SK-N-SH (cell line): ENCODE results near the gene RFTN1. TPM values are rescaled to one million over a fixed set of nuclear protein-coding genes. Genes with fewer than 3 reads are reported as not detected.

Experiments
- CTCF ChIA-PET: fragments of 300-600, 350-600 bp; formaldehyde crosslinking; extraction: SDS; loops from one replicate; lab custom pipeline; 2021; lab: Yijun Ruan, JAX
- POLR2A ChIA-PET: fragments of 350-600 bp; sonication (Branson Sonifier 250); formaldehyde crosslinking; extraction: SDS; loops from one replicate; lab custom pipeline; 2020; ENCODE audit warnings: antibody characterized with exemption, inconsistent platforms; lab: Yijun Ruan, JAX
- DNase-seq: peaks from one replicate; pipeline ENCODE4 v3.0.0; 2012
- H2AFZ ChIP-seq: fragments of 200-600 bp; sonication (generic); 2 replicates; pipeline ENCODE4 v1.8.1; 2016; ENCODE audit warnings: antibody characterized with exemption, mild to moderate bottlenecking, low read depth
- H3F3A ChIP-seq: fragments of 200-600 bp; sonication (generic); replicated peaks from 2 replicates; pipeline ENCODE3; 2016; ENCODE audit warnings: antibody characterized with exemption, mild to moderate bottlenecking; ENCODE audit not compliant: insufficient read depth
- H3K27ac ChIP-seq, 2 experiments: fragments of 200-500 bp in 1 of 2; fragments of 200-600 bp in 1 of 2; sonication (Bioruptor generic) in 1 of 2; sonication (generic), shearing (Covaris generic) in 1 of 2; 2 replicates each; pipeline versions ENCODE4 v1.5.1 to v1.6.1; 2014 to 2016; ENCODE audit warnings: low read depth in 2 of 2, inconsistent platforms in 1 of 2, low read length in 1 of 2, mild to moderate bottlenecking in 1 of 2, mixed read lengths in 1 of 2
- H3K27me3 ChIP-seq: fragments of 200-600 bp; sonication (generic), shearing (Covaris generic); 2 replicates; pipeline ENCODE4 v1.6.1; 2016; ENCODE audit warnings: mixed run types; ENCODE audit not compliant: insufficient read depth
- H3K36me3 ChIP-seq, 2 experiments: fragments of 200-500 bp in 1 of 2; fragments of 200-600 bp in 1 of 2; sonication (Bioruptor generic) in 1 of 2; sonication (generic) in 1 of 2; replicated peaks in 1 of 2; 2 replicates each; pipeline versions ENCODE3 to v1.5.1; 2014 to 2016; ENCODE audit warnings: low read length in 1 of 2, mild to moderate bottlenecking in 1 of 2; ENCODE audit not compliant: insufficient read depth in 2 of 2, control insufficient read depth in 1 of 2
- H3K4me1 ChIP-seq, 2 experiments: fragments of 200-500 bp in 1 of 2; fragments of 200-600 bp in 1 of 2; sonication (Bioruptor generic) in 1 of 2; sonication (generic), shearing (Covaris generic) in 1 of 2; 2 replicates each; pipeline versions ENCODE4 v1.5.1 to v1.6.1; 2014 to 2016; ENCODE audit warnings: low read depth in 1 of 2, low read length in 1 of 2, mixed run types in 1 of 2; ENCODE audit not compliant: insufficient read depth in 2 of 2, control insufficient read depth in 1 of 2
- H3K4me2 ChIP-seq: fragments of 200-600 bp; sonication (generic), shearing (Covaris generic); 2 replicates; pipeline ENCODE4 v1.6.1; 2017; ENCODE audit warnings: mixed run types
- H3K4me3 ChIP-seq, 2 experiments: fragments of 200-500 bp in 1 of 2; fragments of 200-600 bp in 1 of 2; sonication (Bioruptor generic) in 1 of 2; sonication (generic), shearing (Covaris generic) in 1 of 2; 2 replicates each; pipeline versions ENCODE4 v1.5.1 to v1.8.1; 2014 to 2016; ENCODE audit warnings: low read depth in 2 of 2, inconsistent platforms in 1 of 2, low read length in 1 of 2, mild to moderate bottlenecking in 1 of 2, mixed read lengths in 1 of 2, moderate library complexity in 1 of 2
- H3K79me2 ChIP-seq: fragments of 200-600 bp; sonication (generic); 2 replicates; pipeline ENCODE4 v1.8.1; 2017; ENCODE audit warnings: mild to moderate bottlenecking; ENCODE audit not compliant: insufficient read depth
- H3K9ac ChIP-seq: fragments of 200-600 bp; sonication (generic); 2 replicates; pipeline ENCODE4 v1.6.1; 2017; ENCODE audit warnings: mixed run types
- H3K9me2 ChIP-seq: fragments of 200-600 bp; sonication (generic); 2 replicates; pipeline ENCODE4 v1.6.1; 2017; ENCODE audit warnings: mixed run types
- H3K9me3 ChIP-seq: fragments of 200-600 bp; sonication (generic); 2 replicates; pipeline ENCODE4 v1.6.1; 2017; ENCODE audit warnings: mixed run types, mild to moderate bottlenecking, moderate library complexity
- H4K20me1 ChIP-seq: fragments of 200-600 bp; sonication (generic); 2 replicates; pipeline ENCODE4 v1.6.1; 2017; ENCODE audit warnings: mild to moderate bottlenecking, mixed run types; ENCODE audit not compliant: insufficient read depth
- EP300 ChIP-seq, 2 experiments: IDR thresholded peaks; 2 replicates each; pipeline versions ENCODE4 v1.4.0 to v1.6.1; 2012; ENCODE audit warnings: borderline replicate concordance in 1 of 2, low read depth in 1 of 2, low read length in 1 of 2
- FOSL2 ChIP-seq: IDR thresholded peaks from 2 replicates; pipeline ENCODE4 v1.4.0; 2012; ENCODE audit warnings: low read depth, mild to moderate bottlenecking, moderate library complexity, borderline replicate concordance
- FOXM1 ChIP-seq: IDR thresholded peaks from 2 replicates; pipeline ENCODE4 v1.4.0; 2012; ENCODE audit warnings: low read depth, mild to moderate bottlenecking
- GATA2 ChIP-seq: sonication (generic); formaldehyde crosslinking; IDR thresholded peaks from 2 replicates; pipeline ENCODE4 v1.5.0; 2020; ENCODE audit warnings: mild to moderate bottlenecking, missing genetic modification reagents
- MEF2A ChIP-seq: IDR thresholded peaks from 2 replicates; pipeline ENCODE4 v1.4.0; 2012; ENCODE audit warnings: low read depth, borderline replicate concordance
- MXI1 ChIP-seq: IDR thresholded peaks from 2 replicates; pipeline ENCODE4 v1.6.1; 2012; ENCODE audit warnings: mild to moderate bottlenecking, low read depth, low read length, improper control_type of control experiment
- NRF1 ChIP-seq: IDR thresholded peaks from 2 replicates; pipeline ENCODE4 v1.6.1; 2012; ENCODE audit warnings: low read depth, mild to moderate bottlenecking, low read length
- RAD21 ChIP-seq: IDR thresholded peaks from 2 replicates; pipeline ENCODE4 v1.6.1; 2012; ENCODE audit warnings: mild to moderate bottlenecking, low read length
- RCOR1 ChIP-seq: fragments of 150-350 bp; IDR thresholded peaks from 2 replicates; pipeline ENCODE4 v1.6.1; 2017; ENCODE audit warnings: antibody characterized with exemption, low read length
- REST ChIP-seq: IDR thresholded peaks from 2 replicates; pipeline ENCODE4 v1.6.1; 2012; ENCODE audit warnings: mild to moderate bottlenecking, low read depth, low read length, moderate library complexity
- SIN3A ChIP-seq: IDR thresholded peaks from 2 replicates; pipeline ENCODE4 v1.6.1; 2012; ENCODE audit warnings: low read depth, mild to moderate bottlenecking, low read length, moderate library complexity, borderline replicate concordance
- SMC3 ChIP-seq: IDR thresholded peaks from 2 replicates; pipeline ENCODE4 v1.6.1; 2012; ENCODE audit warnings: low read depth, low read length, improper control_type of control experiment
- TAF1 ChIP-seq: IDR thresholded peaks from 2 replicates; pipeline ENCODE4 v1.6.1; 2012; ENCODE audit warnings: low read depth, mild to moderate bottlenecking, low read length, moderate library complexity, borderline replicate concordance
- TCF12 ChIP-seq: IDR thresholded peaks from 2 replicates; pipeline ENCODE4 v1.4.0; 2012
- TEAD4 ChIP-seq: IDR thresholded peaks from 2 replicates; pipeline ENCODE4 v1.4.0; 2012; ENCODE audit warnings: mild to moderate bottlenecking, borderline replicate concordance; ENCODE audit not compliant: insufficient read depth
- USF2 ChIP-seq: fragments of 150-350 bp; IDR thresholded peaks from 2 replicates; pipeline ENCODE4 v1.6.1; 2017; ENCODE audit warnings: antibody characterized with exemption, low read length, low read depth, borderline replicate concordance
- YY1 ChIP-seq: IDR thresholded peaks from 2 replicates; pipeline ENCODE4 v1.4.0; 2012; ENCODE audit warnings: low read depth, mild to moderate bottlenecking
- WGBS: methylation state at CpG from one replicate; pipeline ENCODE4 v1.1.6; 2017; ENCODE audit warnings: low lambda C conversion rate; 5-methylcytosine and 5-hydroxymethylcytosine counted together
- polyA plus RNA-seq, 3 experiments: library from polyadenylated mRNA; depleted of rRNA; stranded (reverse); fragments of >200 nt; gene quantifications; 2 replicates each; pipeline ENCODE4 v1.2.3, GENCODE V29; 2012

Gene RFTN1
- polyA plus RNA-seq, 1 of the 3 experiments (the other 2 are of a cell fraction): 21.2 TPM

- Histone ChIP-seq H3K36me3 (peaks cover 8 to 11% of the 10 kb centered on the region in 2 experiments), H3F3A (peaks cover 10% of the 10 kb centered on the region), H3K27me3 (no peaks in the 10 kb centered on the region), H3K79me2 (peaks cover 70% of the 10 kb centered on the region), H3K9ac (no peak overlapping the region), H2AFZ (no peak overlapping the region), H3K9me2 (no peaks in the 10 kb centered on the region), H3K27ac (no peak overlapping the region), H3K4me3 (no peak overlapping the region), H3K4me1 (peaks cover 6 to 46% of the 10 kb centered on the region in 2 experiments), H3K4me2 (no peak overlapping the region), H3K9me3 (no peaks in the 10 kb centered on the region), H4K20me1 (no peaks in the 10 kb centered on the region)
- ChIA-PET POLR2A (no interaction called here), CTCF (interaction anchor here (1.3 to 2.2 kb wide), 3 partner anchors 13 to 209 kb away, joined by 3 to 10 read pairs (median 4); partner anchors contain the start of gene RFTN1)
- no peak for TF ChIP-seq EP300 (IDR thresholded peaks at IDR 0.05; ENCODE audit: borderline replicate concordance in 1 of 2, low read depth in 1 of 2, low read length in 1 of 2)
- TF ChIP-seq NRF1: no peak
- no peak for TF ChIP-seq SMC3
- no peak for TF ChIP-seq TAF1
- no peak for TF ChIP-seq MXI1
- no peak for DNase-seq
- WGBS: 97% methylated on average over 1 of the region's 1 CpG
These were observed 13.4 kb downstream of the RFTN1 start for GRCh38 chr3:16500093-16500492.

- Histone ChIP-seq H3K9me3 (no peaks in the 10 kb centered on the region), H3F3A (peaks cover 13% of the 10 kb centered on the region), H3K79me2 (peaks cover 64% of the 10 kb centered on the region), H3K27me3 (no peaks in the 10 kb centered on the region), H3K4me2 (no peak overlapping the region), H3K4me3 (no peak overlapping the region), H3K36me3 (peaks cover 8 to 11% of the 10 kb centered on the region in 2 experiments), H3K27ac (no peak overlapping the region), H4K20me1 (no peaks in the 10 kb centered on the region), H3K4me1 (peaks cover 10 to 44% of the 10 kb centered on the region in 2 experiments), H3K9ac (no peak overlapping the region), H2AFZ (no peak overlapping the region), H3K9me2 (no peaks in the 10 kb centered on the region)
- POLR2A ChIA-PET: interaction anchor here (1.0 to 1.2 kb wide), 2 partner anchors 13 to 17 kb away, joined by 3 read pairs; no protein-coding TSS in a partner anchor
- WGBS: 80% methylated on average over 2 of the region's 4 CpGs
- DNase-seq: no peak
- TF ChIP-seq TCF12: no peak
- TF ChIP-seq REST: no peak
- no peak for TF ChIP-seq TAF1
- no peak for TF ChIP-seq RAD21
- no peak for TF ChIP-seq USF2
- no peak for TF ChIP-seq MEF2A
- no peak for TF ChIP-seq TEAD4
- TF ChIP-seq YY1: no peak
- no peak for TF ChIP-seq RCOR1
- no peak for TF ChIP-seq SIN3A
- TF ChIP-seq GATA2 (CRISPR knock-in tag): no peak
- no peak for TF ChIP-seq FOSL2
- no peak for TF ChIP-seq FOXM1
- TF ChIP-seq MXI1: no peak
- CTCF ChIA-PET: interaction anchor here (0.8 to 1.5 kb wide), 3 partner anchors 14 to 38 kb away, joined by 3 to 4 read pairs (median 3); partner anchors contain the start of gene RFTN1
These were observed 14.1 kb downstream of the RFTN1 start for GRCh38 chr3:16499351-16499750.
